Muscle of arm (tissue), 12 donors: ENCODE data around the gene PPIG. TPM values are rescaled to one million over a fixed set of nuclear protein-coding genes. Genes with fewer than 3 reads are reported as not detected.
"Not testable (repeated sequence)": the region's sequence is repeated elsewhere in the genome, so short reads cannot be mapped to it uniquely, and the experiment has no call there.

Experiments used
- DNase-seq: peaks from one replicate; pipeline ENCODE4 v3.0.0-alpha.2; 2013
- polyA plus RNA-seq, 12 donors: library from polyadenylated mRNA; unstranded; fragments of 120-200 nt; gene quantifications; one replicate each; pipeline ENCODE4 v1.2.1, GENCODE V29; 2013; ENCODE audit not compliant: insufficient read length in 12 of 12

PPIG gene
- polyA plus RNA-seq, 12 donors: 47.0 to 124 (median 55.9) TPM; not detected in 1

DNA sequence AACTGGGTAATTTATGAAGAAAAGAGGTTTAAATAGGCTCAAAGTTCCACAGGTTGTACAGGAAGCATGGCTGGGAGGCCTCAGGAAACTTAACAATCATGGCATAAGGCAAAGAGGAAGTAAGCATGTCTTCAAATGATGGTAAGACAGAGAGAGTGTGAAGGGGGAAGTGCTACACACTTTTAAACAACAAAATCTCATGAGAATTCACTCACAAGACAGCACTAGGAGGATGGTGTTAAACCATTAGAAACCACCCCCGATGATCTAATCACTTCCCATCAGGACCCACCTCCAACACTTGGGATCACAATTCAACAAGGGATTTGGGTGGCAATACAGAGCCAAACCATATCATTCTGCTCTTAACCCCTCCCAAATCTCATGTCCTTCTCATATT lies 75.2 kb downstream of the PPIG start:
- no peak for DNase-seq

GRCh38 chr2:169661265-169661664 lies 77.1 kb downstream of the PPIG start:
- no peak for DNase-seq

DNA sequence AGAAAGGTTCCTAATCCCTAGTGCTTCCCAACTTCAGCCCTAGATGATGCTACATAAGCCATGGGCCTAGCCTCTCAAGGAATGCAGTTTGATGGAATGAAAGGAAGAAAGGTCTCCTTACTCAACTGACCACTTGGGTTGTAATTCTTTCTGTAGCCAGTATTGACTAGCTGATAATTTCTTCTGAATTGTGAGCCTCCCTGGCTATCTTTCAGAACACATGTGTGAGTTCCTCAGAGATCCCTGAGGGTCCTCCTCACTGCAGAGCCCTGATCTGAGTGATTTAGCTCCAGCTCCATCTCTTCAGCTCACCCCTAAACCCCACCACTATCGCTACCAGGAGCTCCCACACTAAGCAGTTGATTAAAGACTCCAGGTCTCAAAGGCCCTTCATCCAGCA lies 78.6 kb downstream of the PPIG start:
- no peak for DNase-seq

- no peak for DNase-seq
Observed at GRCh38 chr2:169663247-169663646, 79.1 kb downstream of the PPIG start.

DNA sequence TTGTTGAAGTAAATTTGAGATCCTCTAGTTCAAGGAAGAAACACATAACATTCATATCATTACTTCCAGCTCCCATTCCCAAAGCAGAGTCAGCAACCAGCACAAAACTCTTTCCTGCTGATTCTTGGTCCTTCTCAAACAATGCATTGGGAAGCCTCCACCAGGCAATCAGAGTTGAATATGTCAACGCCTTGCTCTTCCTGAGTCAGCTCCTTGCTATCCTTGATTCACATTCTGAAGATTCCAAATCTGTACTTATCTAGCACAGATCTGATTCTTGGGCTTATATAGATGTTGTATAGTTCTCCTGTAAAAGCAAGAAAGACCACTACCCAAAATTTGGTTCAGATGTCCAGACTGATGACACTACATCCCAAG lies 80.4 kb downstream of the PPIG start:
- no peak for DNase-seq

- no peak for DNase-seq
Observed at GRCh38 chr2:169664978-169665930, 81.1 kb downstream of the PPIG start.

GRCh38 chr2:169667583-169667982 lies 83.4 kb downstream of the PPIG start:
- no peak for DNase-seq

- DNase-seq: no peak
Observed at GRCh38 chr2:169670215-169670651, 86.1 kb downstream of the PPIG start.

DNA sequence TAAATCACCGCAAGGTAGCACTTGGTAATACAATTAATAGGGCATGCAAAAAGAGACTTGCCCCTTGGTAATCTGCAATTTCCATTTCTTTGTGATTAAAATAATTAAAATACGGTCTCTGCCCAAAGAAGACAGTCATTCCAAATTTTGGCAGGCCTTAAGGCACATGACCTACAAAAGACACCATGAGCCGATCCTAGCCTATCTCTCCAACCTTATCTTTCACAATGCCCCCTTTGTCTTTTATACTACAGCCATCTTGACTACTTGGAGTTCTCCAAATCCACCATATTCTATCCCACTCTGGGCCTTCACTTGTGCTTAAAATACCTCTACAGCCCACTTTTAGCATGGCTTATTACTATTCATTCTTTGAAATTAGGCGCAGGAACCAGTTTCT lies 86.8 kb downstream of the PPIG start:
- DNase-seq: no peak

GRCh38 chr2:169672406-169672805 lies 88.3 kb downstream of the PPIG start:
- DNase-seq: no peak

DNA sequence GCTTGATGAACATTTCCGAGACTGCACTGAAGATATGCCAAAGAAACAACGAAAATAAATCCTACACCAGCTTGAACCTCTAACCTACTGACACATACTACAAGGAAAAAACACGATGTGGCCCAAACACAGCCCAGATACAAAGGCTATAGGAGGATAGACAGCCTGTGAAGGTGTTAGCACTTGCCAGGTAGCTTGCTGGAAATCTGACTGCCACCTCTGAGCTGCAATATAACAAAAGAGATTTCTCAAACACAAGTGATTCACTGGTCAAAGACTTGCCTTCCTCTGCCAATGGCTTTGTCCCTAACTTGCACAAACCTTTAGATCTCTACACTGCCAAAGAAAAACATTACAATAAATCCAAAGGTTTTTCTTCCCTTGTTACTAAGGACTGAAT lies 89.0 kb downstream of the PPIG start:
- no peak for DNase-seq

DNA sequence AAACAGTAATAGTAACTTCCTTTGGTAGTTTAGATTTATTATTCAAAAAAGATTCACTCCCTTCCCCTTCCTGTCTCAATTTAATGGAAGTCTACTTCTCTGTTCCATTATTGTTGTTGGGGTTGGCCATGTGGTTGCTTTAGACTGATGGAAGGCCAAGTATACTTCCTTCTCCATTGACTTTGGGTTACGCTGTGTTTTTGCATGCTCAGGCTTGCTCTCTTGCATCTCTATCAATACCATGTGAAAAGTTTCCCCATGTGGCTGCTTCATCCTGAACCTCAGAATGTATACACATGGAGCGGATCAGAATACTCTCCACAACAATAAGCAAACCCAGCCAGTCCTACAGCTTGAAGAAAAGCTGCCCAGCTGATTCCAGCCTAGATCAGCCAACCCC lies 89.8 kb downstream of the PPIG start:
- DNase-seq: no peak

DNA sequence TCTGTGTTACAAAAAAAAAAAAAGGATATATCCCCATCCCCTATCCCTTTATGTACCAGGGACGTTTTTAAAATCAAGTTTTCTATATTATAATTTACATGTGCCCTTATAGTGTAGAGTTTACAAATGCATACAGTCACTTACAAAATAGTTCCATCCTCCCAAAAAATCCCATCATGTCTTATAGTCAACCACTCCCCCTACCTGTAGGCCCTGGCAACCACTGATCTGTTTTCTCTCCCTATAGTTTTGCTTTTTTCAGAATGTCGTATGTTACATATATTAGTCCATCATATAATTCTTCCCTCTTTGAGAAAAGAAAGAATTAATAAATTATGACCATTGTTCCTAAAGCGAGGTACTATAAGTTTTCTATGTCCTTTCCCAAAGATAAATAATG lies 92.2 kb downstream of the PPIG start:
- no peak for DNase-seq

- DNase-seq: no peak
Observed at GRCh38 chr2:169676850-169677249, 92.7 kb downstream of the PPIG start.

DNA sequence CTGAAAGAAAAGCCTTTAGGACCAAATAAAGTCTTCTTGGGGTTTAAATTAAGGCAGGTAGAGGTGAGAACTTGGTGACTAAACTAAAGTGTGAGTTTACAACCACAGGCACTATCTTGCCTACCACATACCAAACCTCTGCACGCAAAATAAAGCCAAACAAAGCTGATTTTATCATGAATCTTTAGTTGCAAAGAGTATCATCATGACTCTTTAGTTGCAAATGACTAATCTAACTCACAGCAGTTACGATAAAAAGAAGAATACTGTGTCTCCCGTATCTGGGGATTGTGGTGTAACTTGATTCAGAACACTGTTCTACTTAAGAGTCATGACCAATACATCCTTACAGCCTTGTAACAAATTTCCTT lies 98.9 kb downstream of the PPIG start:
- DNase-seq: no peak

DNA sequence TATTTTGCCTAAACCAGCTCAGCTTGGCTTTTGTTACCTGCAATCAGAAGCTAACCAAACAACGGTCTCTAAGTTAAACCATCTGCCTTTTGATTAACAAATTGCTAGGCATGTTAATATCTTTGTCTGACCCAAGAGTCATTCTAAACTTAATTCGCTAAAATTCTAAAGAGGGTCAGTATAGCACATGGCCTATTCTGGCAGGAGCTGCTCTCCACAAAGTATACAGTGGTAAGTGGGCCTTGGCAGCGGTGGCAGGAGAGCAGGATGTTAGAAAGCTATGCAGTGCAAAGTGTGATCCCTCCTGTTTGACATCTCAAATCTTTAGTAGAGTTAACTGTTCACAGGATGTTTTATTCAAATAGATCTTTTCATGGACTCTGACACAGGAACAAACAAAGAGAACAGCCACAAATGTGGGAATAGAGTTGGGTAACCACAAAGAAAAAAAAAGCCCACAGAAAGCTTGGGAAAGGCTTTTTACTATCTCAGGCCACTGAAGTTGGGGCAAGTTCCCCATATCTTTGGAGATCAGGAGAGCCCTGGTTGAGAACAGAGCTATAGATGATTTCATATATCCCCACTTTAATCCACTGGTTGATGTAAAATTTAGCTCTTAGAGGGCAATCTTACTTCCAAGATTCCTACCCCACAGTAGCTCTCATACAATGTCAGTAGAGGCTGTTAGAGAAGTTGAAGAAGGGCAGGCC lies 99.4 kb downstream of the PPIG start:
- no peak for DNase-seq

DNA sequence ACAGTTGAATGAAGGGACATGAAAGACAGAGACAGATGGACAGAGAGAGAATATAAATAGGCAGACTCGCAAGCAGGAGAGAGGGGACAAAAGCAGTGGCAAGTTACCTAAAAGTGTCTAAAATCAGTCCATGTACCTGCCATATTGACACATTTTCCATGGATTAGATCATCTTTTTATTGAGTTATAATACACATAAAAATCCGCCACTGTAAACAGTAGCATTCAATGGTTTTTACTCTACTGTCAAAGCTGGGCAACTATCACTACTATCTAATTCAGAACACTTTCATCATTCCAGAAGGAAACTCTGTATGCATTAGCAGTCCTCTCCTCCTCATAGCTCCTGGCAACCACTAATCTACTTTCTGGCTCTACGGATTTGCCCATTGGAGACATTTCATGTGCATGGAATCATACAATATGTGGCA lies 100.0 kb downstream of the PPIG start:
- DNase-seq: no peak

DNA sequence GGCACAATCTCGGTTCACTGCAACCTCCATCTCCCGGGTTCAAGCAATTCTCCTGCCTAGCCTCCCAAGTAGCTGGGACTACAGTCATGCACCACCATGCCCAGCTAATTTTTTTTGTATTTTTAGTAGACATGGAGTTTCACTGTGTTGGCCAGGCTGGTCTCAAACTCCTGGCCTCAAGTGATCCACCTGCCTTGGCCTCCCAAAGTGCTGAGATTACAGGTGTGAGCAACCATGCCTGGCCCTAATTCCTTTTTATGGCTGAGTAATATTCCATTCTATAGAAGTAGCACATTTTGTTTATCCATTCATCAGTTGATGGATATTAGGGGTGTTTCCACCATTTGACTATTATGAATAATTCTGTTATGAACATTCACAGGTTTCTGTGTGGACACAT lies 100.6 kb downstream of the PPIG start:
- not testable (repeated sequence) for DNase-seq

GRCh38 chr2:169686825-169687224 lies 102.7 kb downstream of the PPIG start:
- not testable (repeated sequence) for DNase-seq

DNA sequence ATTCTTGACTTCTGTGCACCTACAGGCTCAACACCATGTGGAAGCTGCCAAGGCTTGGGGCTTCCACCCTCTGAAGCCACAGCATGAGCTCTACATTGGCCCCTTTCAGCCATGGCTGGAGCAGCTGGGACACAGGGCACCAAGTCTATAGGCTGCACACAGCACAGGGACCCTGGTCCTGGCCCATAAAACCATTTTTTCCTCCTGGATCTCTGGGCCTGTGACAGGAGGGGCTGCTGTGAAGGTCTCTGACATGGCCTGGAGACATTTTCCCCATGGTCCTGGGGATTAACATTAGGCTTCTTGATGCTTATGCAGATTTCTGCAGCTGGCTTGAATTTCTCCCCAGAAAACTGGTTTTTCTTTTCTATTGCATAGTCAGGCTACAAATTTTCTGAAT lies 103.8 kb downstream of the PPIG start:
- DNase-seq: not testable (repeated sequence)

DNA sequence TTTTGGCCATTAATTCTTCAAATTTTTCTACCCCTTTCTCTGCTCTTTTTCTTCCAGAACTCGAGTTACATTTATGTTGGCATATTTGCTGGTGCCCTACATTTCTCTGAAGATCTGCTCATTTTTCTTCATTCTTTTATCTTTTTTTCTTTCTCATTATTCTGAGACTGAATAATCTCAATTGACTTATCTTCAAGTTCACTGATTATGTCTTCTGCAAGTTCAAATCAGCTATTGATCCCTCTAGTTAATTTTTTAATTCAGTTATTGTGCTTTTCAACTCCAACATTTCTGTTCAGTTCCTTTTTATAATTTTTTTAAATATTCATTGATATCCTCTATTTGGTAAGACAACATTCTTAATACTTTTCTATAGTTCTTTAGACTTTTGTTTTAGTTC lies 106.8 kb downstream of the PPIG start:
- no peak for DNase-seq
